SK-N-MC (cell line): ENCODE results near the gene ARPP19.
"Not testable (repeated sequence)": the region's sequence is repeated elsewhere in the genome, so short reads cannot be mapped to it uniquely, and the experiment has no call there.

Source experiments
- EZH2 ChIP-seq: fragments of 200-600 bp; sonication (generic); IDR thresholded peaks from one replicate; pipeline ENCODE4 v1.6.1; 2017; ENCODE audit warnings: antibody characterized with exemption
- FOXP2 ChIP-seq: optimal IDR thresholded peaks from 2 replicates; pipeline ENCODE3; 2011; ENCODE audit warnings: mild to moderate bottlenecking, moderate library complexity; ENCODE audit not compliant: insufficient read depth; ENCODE audit errors: extremely low read length, control extremely low read depth
- POLR2AphosphoS5 ChIP-seq: IDR thresholded peaks from 2 replicates; pipeline ENCODE4 v1.6.1; 2012; ENCODE audit warnings: mild to moderate bottlenecking, low read depth, low read length, borderline replicate concordance

GRCh38 chr15:52551186-52551585, 17.6 kb downstream of the ARPP19 start:
- not testable (repeated sequence) for TF ChIP-seq EZH2, POLR2AphosphoS5, FOXP2
